GM12878 (cell line): ENCODE measurements around the gene SERPINB6. TPM values are rescaled to one million over a fixed set of nuclear protein-coding genes. Genes with fewer than 3 reads are reported as not detected.

ENCODE experiments used
- ATAC-seq: fragments of 200-7000 bp; cut with Tn5 transposase; 3 replicates; pipeline ENCODE4 v1.9.1; 2020; ENCODE audit warnings: mild to moderate bottlenecking, moderate library complexity
- BruUV-seq: library from RNA; stranded (reverse); fragments of 400-500 nt; replicated peaks from 2 replicates; lab custom pipeline; 2021; lab: Mats Ljungman, UMichigan
- CTCF ChIA-PET: fragments of 300-600 bp; sonication (Branson Sonifier 250); formaldehyde crosslinking; extraction: SDS; loops from one replicate; lab custom pipeline; 2021; ENCODE audit warnings: inconsistent platforms; lab: Yijun Ruan, JAX
- POLR2A ChIA-PET: fragments of 350-600 bp; formaldehyde crosslinking; extraction: SDS; loops from one replicate; lab custom pipeline; 2021; ENCODE audit warnings: inconsistent platforms; lab: Charles Lee
- RAD21 ChIA-PET: fragments of 300-600 bp; sonication (Branson Sonifier 250); formaldehyde crosslinking; loops from one replicate; lab custom pipeline; 2023; ENCODE audit warnings: antibody characterized with exemption; ENCODE audit not compliant: unreplicated experiment; lab: Charles Lee
- SMC1A ChIA-PET: fragments of 300-600 bp; sonication (Branson Sonifier 250); formaldehyde crosslinking; loops from one replicate; lab custom pipeline; 2023; ENCODE audit not compliant: unreplicated experiment, uncharacterized antibody; lab: Charles Lee
- DNase-seq: peaks from one replicate; pipeline ENCODE4 v3.0.0-alpha.2; 2011; ENCODE audit warnings: low read depth, low spot score
- FAIRE-seq: peaks from 3 replicates; lab custom pipeline; 2011; peaks lifted over from hg19 to GRCh38; lab: Jason Lieb, UNC
- H2AFZ ChIP-seq: 2 replicates; pipeline ENCODE4 v1.6.0; 2011; ENCODE audit warnings: low read depth, low read length, control low read depth; ENCODE audit not compliant: control insufficient read depth
- H3K27ac ChIP-seq: 2 replicates; pipeline ENCODE4 v1.5.1; 2011; ENCODE audit warnings: control low read depth; ENCODE audit not compliant: control insufficient read depth, insufficient read depth
- H3K27me3 ChIP-seq, 2 experiments: replicated peaks in 1 of 2; 2 replicates each; pipeline versions ENCODE4 v1.6.0 to v1.6.1; 2011; ENCODE audit warnings: low read length in 1 of 2; ENCODE audit not compliant: control insufficient read depth in 2 of 2, insufficient read depth in 2 of 2
- H3K36me3 ChIP-seq, 2 experiments: 2 replicates each; pipeline ENCODE4 v1.5.1; 2011; ENCODE audit warnings: low read length in 1 of 2; ENCODE audit not compliant: control insufficient read depth in 2 of 2, insufficient read depth in 2 of 2
- H3K4me1 ChIP-seq: 2 replicates; pipeline ENCODE4 v1.6.1; 2011; ENCODE audit warnings: mild to moderate bottlenecking, low read length, moderate library complexity, mixed read lengths; ENCODE audit not compliant: control insufficient read depth, insufficient read depth
- H3K4me2 ChIP-seq: 2 replicates; pipeline ENCODE4 v1.6.0; 2011; ENCODE audit warnings: control low read depth; ENCODE audit not compliant: control insufficient read depth, insufficient read depth
- H3K4me3 ChIP-seq: fragments of 200-600 bp; sonication (generic); 2 replicates; pipeline ENCODE4 v1.5.1; 2016
- H3K79me2 ChIP-seq: 2 replicates; pipeline ENCODE4 v1.6.0; 2011; ENCODE audit warnings: low read length; ENCODE audit not compliant: control insufficient read depth, insufficient read depth
- H3K9ac ChIP-seq: 2 replicates; pipeline ENCODE4 v1.8.0; 2011; ENCODE audit warnings: low read length, control low read depth, mixed read lengths; ENCODE audit not compliant: control insufficient read depth, insufficient read depth
- H3K9me3 ChIP-seq: replicated peaks from 3 replicates; pipeline ENCODE4 v1.5.1; 2011; ENCODE audit warnings: mild to moderate bottlenecking, low read length; ENCODE audit not compliant: control insufficient read depth, insufficient read depth
- H4K20me1 ChIP-seq: 2 replicates; pipeline ENCODE4 v1.6.0; 2011; ENCODE audit not compliant: control insufficient read depth, insufficient read depth
- PAX5 ChIP-seq: IDR thresholded peaks from 2 replicates; pipeline ENCODE4 v1.6.1; 2011; ENCODE audit warnings: low read depth, low read length, borderline replicate concordance
- SKIL ChIP-seq: fragments of 450-650 bp; IDR thresholded peaks from 2 replicates; pipeline ENCODE4 v1.6.1; 2017; ENCODE audit warnings: mild to moderate bottlenecking, low read depth, inconsistent platforms; ENCODE audit not compliant: poor library complexity, severe bottlenecking
- WGBS: methylation state at CpG from one replicate; pipeline ENCODE4 v1.1.6; 2016; ENCODE audit warnings: low lambda C conversion rate; ENCODE audit not compliant: insufficient replicate concordance, insufficient coverage; ENCODE audit errors: missing lambda C conversion rate; 5-methylcytosine and 5-hydroxymethylcytosine counted together
- in situ Hi-C: fragments of 300-500 bp; cut with MboI; formaldehyde crosslinking; loops from 9 replicates; pipeline ENCODE4 v1.14.3; 2018; ENCODE audit warnings: mixed read lengths
- intact Hi-C: fragments of 100-400 bp; cut with micrococcal nuclease; formaldehyde crosslinking; loops from one replicate; pipeline ENCODE4 v1.14.2; 2022; ENCODE audit not compliant: unreplicated experiment
- polyA plus RNA-seq, 11 experiments: library from polyadenylated mRNA; depleted of rRNA in 4 of 11; unstranded in 6 of 11; stranded (reverse) in 5 of 11; fragments of >200 nt; fragmentation: Nextera tagmentation in 4 of 11; fragmentation: Illumina TruSeq in 1 of 11; extraction: Ambion mirVana in 4 of 11; extraction: Trizol in 1 of 11; gene quantifications; 1 replicate in 1 of 11; 2 replicates in 10 of 11; pipeline versions ENCODE4 v1.2.1 to v1.2.3, GENCODE V29; 2011 to 2016; ENCODE audit warnings: inconsistent platforms in 2 of 11, missing spikeins in 2 of 11, low read depth in 1 of 11
- total RNA-seq, 4 experiments: library from RNA; depleted of rRNA in 3 of 4; stranded (reverse); fragments of >200 nt in 3 of 4; fragmentation: Illumina TruSeq in 1 of 4; extraction: Trizol in 1 of 4; gene quantifications; 2 replicates each; pipeline versions ENCODE4 v1.2.1 to v1.2.3, GENCODE V29; 2013 to 2021

SERPINB6 gene
- total and polyA plus RNA-seq, 10 of the 15 experiments (the other 5 are each of a cell fraction or from before 2014, with no cell fraction given), result 0.37 to 2.2 (median 0.68) TPM; not detected in 1

GRCh38 chr6:2988094-2988425 is 16.7 kb upstream of the SERPINB6 start:
- 0% methylated on average over 2 of the region's 2 CpGs for WGBS

More at GRCh38 chr6:2988094-2988425, 16.7 kb upstream of the SERPINB6 start:
- 0 out of 2 replicates have a peak, but pooled peaks have one; percentile 8 for TF ChIP-seq PAX5
- TF ChIP-seq SKIL, result no peak
- Histone ChIP-seq H3K36me3 (no peaks in the 10 kb centered on the region), H4K20me1 (no peaks in the 10 kb centered on the region), H3K27ac (no peak overlapping the region), H3K4me3 (peak overlapping the region; percentile 71), H3K9ac (peak overlapping the region; percentile 83), H3K9me3 (no peaks in the 10 kb centered on the region; the same call in 2 of the 3 replicates), H3K4me2 (peak overlapping the region; percentile 89), H2AFZ (peak overlapping the region; percentile 97), H3K79me2 (no peaks in the 10 kb centered on the region), H3K4me1 (peaks cover 13% of the 10 kb centered on the region), H3K27me3 (peaks cover 0 to 2% of the 10 kb centered on the region in 2 experiments; a peak in 3 of 4 replicates)
- intact Hi-C loops (loop anchor here (2.0 kb wide), 2 partner anchors 47 to 197 kb away; no protein-coding TSS in a partner anchor), in situ Hi-C loops (loop anchor here (5.0 kb wide), 1 partner anchor 146 kb away; the partner anchor contains the start of gene SERPINB1)
- CTCF ChIA-PET, result interaction anchor here (0.8 to 6.7 kb wide), 11 partner anchors 13 to 197 kb away, joined by 3 to 62 read pairs (median 5); partner anchors contain the start of gene NQO2
- FAIRE-seq, result no peak
- peak; percentile 2; the same call in 2 of the 3 replicates for ATAC-seq
- RAD21 ChIA-PET, result interaction anchor here (1.6 to 5.6 kb wide), 4 partner anchors 36 to 197 kb away, joined by 5 to 46 read pairs (median 22); partner anchors contain the start of gene SERPINB1
- POLR2A ChIA-PET, result interaction anchor here (1.0 kb wide), 1 partner anchor 51 kb away, joined by 5 read pairs; no protein-coding TSS in a partner anchor
- no TSS peak for BruUV-seq
- SMC1A ChIA-PET, result interaction anchor here (0.5 to 6.3 kb wide), 9 partner anchors 13 to 197 kb away, joined by 3 to 56 read pairs (median 9); partner anchors contain the start of gene SERPINB1
- DNase-seq, result no peak
